Lung (tissue), 12 donors: ENCODE measurements around the gene TMEM52. TPM values are rescaled to one million over a fixed set of nuclear protein-coding genes. Genes with fewer than 3 reads are reported as not detected.

Source experiments
- ATAC-seq: fragments of 200-7000 bp; cut with Tn5 transposase; one replicate; pipeline ENCODE4 v1.9.1; 2020; ENCODE audit warnings: moderate number of reproducible peaks; ENCODE audit not compliant: insufficient read depth, low FRiP score
- DNase-seq, 3 donors: peaks; one replicate each; pipeline ENCODE4 v3.0.0-alpha.2; 2013 to 2017
- H3K27ac ChIP-seq, 2 donors: one replicate each; pipeline ENCODE4 v1.5.1; 2013; ENCODE audit warnings: mild to moderate bottlenecking in 2 of 2, moderate library complexity in 2 of 2, control low read depth in 1 of 2, inconsistent platforms in 1 of 2, low read depth in 1 of 2, low read length in 1 of 2
- H3K27me3 ChIP-seq, 3 donors: one replicate each; pipeline ENCODE4 v1.5.1; 2013; ENCODE audit warnings: low read length in 2 of 3; ENCODE audit not compliant: control insufficient read depth in 3 of 3, insufficient read depth in 3 of 3
- H3K36me3 ChIP-seq, 4 donors: one replicate each; pipeline ENCODE4 v1.5.1; 2013; ENCODE audit warnings: low read length in 4 of 4, mild to moderate bottlenecking in 1 of 4, moderate library complexity in 1 of 4; ENCODE audit not compliant: control insufficient read depth in 4 of 4, insufficient read depth in 4 of 4
- H3K4me1 ChIP-seq, 5 donors: one replicate each; pipeline ENCODE4 v1.5.1; 2013; ENCODE audit warnings: low read length in 5 of 5, mild to moderate bottlenecking in 2 of 5, moderate library complexity in 1 of 5; ENCODE audit not compliant: control insufficient read depth in 5 of 5, insufficient read depth in 5 of 5
- H3K4me3 ChIP-seq: one replicate; pipeline ENCODE4 v1.5.1; 2013; ENCODE audit warnings: mild to moderate bottlenecking, control low read depth, moderate library complexity
- H3K9ac ChIP-seq, 2 donors: one replicate each; pipeline ENCODE4 v1.5.1; 2013; ENCODE audit warnings: low read length in 2 of 2, control low read depth in 1 of 2; ENCODE audit not compliant: insufficient read depth in 1 of 2
- H3K9me3 ChIP-seq, 4 donors: one replicate each; pipeline ENCODE4 v1.5.1; 2013; ENCODE audit warnings: low read length in 3 of 4, mild to moderate bottlenecking in 1 of 4, moderate library complexity in 1 of 4; ENCODE audit not compliant: control insufficient read depth in 4 of 4, insufficient read depth in 3 of 4
- CTCF ChIP-seq: IDR thresholded peaks from 2 replicates; pipeline ENCODE4 v1.5.1; 2012; ENCODE audit warnings: mild to moderate bottlenecking; ENCODE audit errors: control extremely low read depth, extremely low read depth
- WGBS, 2 donors: extraction: QIAGEN DNeasy Blood & Tissue Kit; methylation state at CpG; one replicate each; pipeline ENCODE4 v1.1.7; 2013; 5-methylcytosine and 5-hydroxymethylcytosine counted together
- polyA plus RNA-seq, 2 donors: library from polyadenylated mRNA; stranded (reverse); fragments of 200-250 nt; gene quantifications; one replicate each; pipeline ENCODE4 v1.2.1, GENCODE V29; 2013
- total RNA-seq, 2 donors: library from RNA; depleted of rRNA in 1 of 2; stranded (reverse); fragments of >200 nt in 1 of 2; gene quantifications; one replicate each; pipeline ENCODE4 v1.2.1, GENCODE V29; 2014 to 2021
- donor health status: control.
- donor health status: control.
- donor health status: Bipolar disorder and iron deficiency.
- donor health status: healthy.
- donor health status: DM: yes; HTN: yes; CAD: no.

The TMEM52 gene
- total and polyA plus RNA-seq, 4 donors, result 2.8 to 6.1 (median 3.1) TPM; not detected in 1

DNA sequence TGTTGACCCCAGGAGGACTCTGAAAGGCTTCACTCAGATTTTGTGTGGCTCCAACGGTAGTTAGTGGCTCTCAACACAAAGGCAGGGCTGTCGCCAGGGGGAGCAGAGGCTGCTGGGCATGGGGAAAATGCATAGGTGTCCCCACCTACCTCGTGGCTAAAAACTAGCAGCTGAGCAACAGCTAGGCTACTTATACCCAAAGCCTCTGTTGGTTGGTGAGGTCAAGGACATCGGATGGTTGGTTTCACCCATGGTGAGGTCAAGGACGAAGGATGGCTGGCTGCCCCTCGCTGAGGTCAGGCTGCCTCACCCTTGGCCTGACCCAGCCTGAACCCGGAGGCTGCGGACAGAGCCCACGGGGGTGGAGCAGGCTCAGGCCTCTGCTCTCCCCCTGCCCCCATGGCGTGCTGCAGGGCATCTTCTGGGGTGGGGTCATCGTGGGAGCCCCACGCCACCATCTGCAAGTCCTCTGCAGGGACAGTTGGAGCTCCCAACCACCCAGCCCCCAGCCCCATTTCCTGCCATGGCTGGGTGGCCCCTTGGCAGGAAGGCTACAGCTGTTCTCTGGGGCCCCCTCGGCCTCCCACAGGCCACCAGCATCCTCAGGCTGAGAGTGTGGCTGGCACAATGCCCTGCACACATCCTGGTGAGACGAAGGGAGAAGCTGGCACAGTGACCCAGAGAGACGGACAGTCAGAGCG is 19.7 kb downstream of the TMEM52 start:
- no peak for TF ChIP-seq CTCF
- no peak overlapping the region for H3K9ac ChIP-seq
- no peak overlapping the region for H3K27ac ChIP-seq
- no peak overlapping the region for H3K4me3 ChIP-seq
- WGBS, 2 donors, result 26 to 43% methylated on average over 15 to 16 of the region's 16 CpGs
- ATAC-seq, result no peak
- H3K9me3 ChIP-seq, result no peaks in the 10 kb centered on the region
- H3K27me3 ChIP-seq, result peaks cover 0 to 2% (median 0%) of the 10 kb centered on the region in 3 donors
- peaks cover 0 to 12% (median 0%) of the 10 kb centered on the region in 5 donors for H3K4me1 ChIP-seq
- no peak for DNase-seq
- no peaks in the 10 kb centered on the region for H3K36me3 ChIP-seq

GRCh38 chr1:1898246-1898933 is 20.7 kb downstream of the TMEM52 start:
- no peaks in the 10 kb centered on the region for H3K36me3 ChIP-seq
- H3K4me1 ChIP-seq, result peaks cover 0 to 12% (median 0%) of the 10 kb centered on the region in 5 donors
- no peak for TF ChIP-seq CTCF
- DNase-seq (no peak), ATAC-seq (no peak)
- H3K4me3 ChIP-seq, result no peak overlapping the region
- 92 to 94% methylated on average over 6 of the region's 6 CpGs for WGBS, 2 donors
- H3K27me3 ChIP-seq, result peaks cover 0 to 2% (median 0%) of the 10 kb centered on the region in 3 donors
- no peak overlapping the region for H3K9ac ChIP-seq
- no peaks in the 10 kb centered on the region for H3K9me3 ChIP-seq
- no peak overlapping the region for H3K27ac ChIP-seq

DNA sequence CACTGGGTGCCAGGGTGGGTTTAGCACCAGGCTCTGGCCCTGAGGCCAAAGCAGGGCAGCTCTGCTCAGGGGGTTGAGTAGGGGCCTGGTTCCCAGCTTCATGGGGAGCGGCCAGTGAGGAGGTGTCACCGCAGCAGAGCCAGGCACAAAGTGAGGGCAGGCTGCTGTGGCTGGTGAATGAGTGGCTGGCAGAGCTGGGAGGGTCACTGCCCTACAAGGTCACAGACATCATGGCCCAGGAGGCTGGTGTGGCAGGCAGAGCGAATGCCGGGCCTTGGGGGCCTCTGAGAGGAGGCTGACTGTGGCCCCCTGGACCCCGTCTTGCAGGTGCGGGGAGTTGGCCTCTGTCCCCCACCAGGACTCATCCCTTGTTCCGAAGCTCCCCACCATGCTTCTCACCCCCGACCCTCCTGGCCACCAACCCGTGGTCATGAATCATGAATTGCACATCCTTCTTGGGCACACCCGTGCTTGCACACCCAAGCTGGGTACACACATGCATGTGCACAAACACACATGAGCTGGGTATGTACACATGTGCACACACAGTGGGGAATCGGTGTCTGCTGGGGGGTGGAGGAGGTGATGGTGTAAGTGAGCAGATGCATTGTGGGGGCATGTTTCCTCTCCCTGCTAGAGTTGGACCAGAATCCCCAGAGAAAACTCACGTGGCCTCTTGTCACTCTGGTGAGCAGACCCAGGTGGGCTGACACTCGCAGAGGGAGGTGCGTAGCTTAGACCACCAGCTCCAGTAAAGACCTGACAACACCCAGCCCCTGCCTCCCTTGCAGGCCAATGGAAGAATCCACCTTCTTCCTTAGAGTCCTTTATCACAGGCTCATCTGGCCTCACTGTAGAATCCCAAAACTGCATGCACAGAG is 23.4 kb downstream of the TMEM52 start:
- Histone ChIP-seq H3K36me3 (no peaks in the 10 kb centered on the region), H3K9ac (no peak overlapping the region), H3K4me3 (no peak overlapping the region), H3K27ac (no peak overlapping the region), H3K27me3 (peaks cover 0 to 2% (median 0%) of the 10 kb centered on the region in 3 donors), H3K9me3 (no peaks in the 10 kb centered on the region), H3K4me1 (peaks cover 0 to 21% (median 5%) of the 10 kb centered on the region in 5 donors)
- TF ChIP-seq CTCF, result no peak
- DNase-seq (no peak), ATAC-seq (no peak)
- WGBS, 2 donors, result 68 to 80% methylated on average over 14 of the region's 14 CpGs
